Purkinje cell (primary cell): ENCODE measurements around the gene C2CD2. TPM values are rescaled to one million over a fixed set of nuclear protein-coding genes. Genes with fewer than 3 reads are reported as not detected.

Experiments
- polyA plus RNA-seq: library from polyadenylated mRNA; unstranded; fragments of >200 nt; fragmentation: Nextera tagmentation; gene quantifications from 2 replicates; pipeline ENCODE4 v1.2.1, GENCODE V29; 2014

Gene C2CD2
- 2.6 TPM in 1 of 2 replicates, not detected in the other for polyA plus RNA-seq

GRCh38 chr21:41953831-41954653, at the start of gene C2CD2:
TSS of gene C2CD2 (minus strand) at chr21:41954018. CDS start at chr21:41953648, 370 bp downstream.

GRCh38 chr21:41879190-41879998, 74.4 kb downstream of the C2CD2 start, which contains the start of gene PRDM15:
TSS of gene PRDM15 (minus strand) at chr21:41879344. CDS start at chr21:41860363, 18,981 bp downstream.

Other genes with a start within 250 kb of the C2CD2 start
- gene RIPK4, start 187.0 kb downstream of the C2CD2 start, polyA plus RNA-seq, result not detected in 2 replicates
- gene PRDM15, start 74.7 kb downstream of the C2CD2 start, polyA plus RNA-seq, result 0.34 and 0.63 TPM in 2 replicates
- gene ZBTB21, start 56.3 kb upstream of the C2CD2 start, polyA plus RNA-seq, result 11.6 and 11.7 TPM in 2 replicates
- 0.52 TPM in 1 of 2 replicates, not detected in the other for gene UMODL1, start 117.3 kb upstream of the C2CD2 start, polyA plus RNA-seq